T47D (cell line): ENCODE measurements around the gene BBS9.

Experiments
- DNase-seq, 2 experiments: peaks; one replicate each; pipeline versions ENCODE4 v3.0.0 to v3.0.0-alpha.2; 2011 to 2012; ENCODE audit warnings: low read depth in 1 of 2, low spot score in 1 of 2
- JUND ChIP-seq: IDR thresholded peaks from 2 replicates; pipeline ENCODE4 v1.6.1; 2012; ENCODE audit warnings: low read depth
- in situ Hi-C: cut with HindIII; loops from 2 replicates; pipeline ENCODE4 v1.10.0; 2016; ENCODE audit warnings: low sequenced_read_pairs, low pct_unique_long_range_greater_than_20kb

Gene BBS9

GRCh38 chr7:33334349-33334748 is 205.0 kb downstream of the BBS9 start:
- TF ChIP-seq JUND = no peak
- DNase-seq = peak in 1 of 2 experiments; percentile 72
- in situ Hi-C loops = no loop called here

GRCh38 chr7:33336820-33337219 is 207.5 kb downstream of the BBS9 start:
- in situ Hi-C loops = no loop called here
- TF ChIP-seq JUND = no peak
- DNase-seq = no peak

GRCh38 chr7:33339074-33339790 is 209.9 kb downstream of the BBS9 start:
- TF ChIP-seq JUND = no peak
- no peak for DNase-seq
- in situ Hi-C loops = no loop called here

GRCh38 chr7:33346055-33346454 is 216.7 kb downstream of the BBS9 start:
- in situ Hi-C loops = no loop called here
- DNase-seq = no peak
- TF ChIP-seq JUND = no peak

- in situ Hi-C loops = no loop called here
- no peak for TF ChIP-seq JUND
- no peak for DNase-seq
Measured at GRCh38 chr7:33350577-33350976, 221.2 kb downstream of the BBS9 start.

- in situ Hi-C loops = no loop called here
- DNase-seq = no peak
- no peak for TF ChIP-seq JUND
Measured at GRCh38 chr7:33351709-33352108, 222.3 kb downstream of the BBS9 start.

GRCh38 chr7:33354201-33354600 is 224.8 kb downstream of the BBS9 start:
- no peak for DNase-seq
- TF ChIP-seq JUND = no peak
- in situ Hi-C loops = no loop called here

- in situ Hi-C loops = no loop called here
- no peak for DNase-seq
- no peak for TF ChIP-seq JUND
Measured at GRCh38 chr7:33355386-33355785, 226.0 kb downstream of the BBS9 start.

GRCh38 chr7:33356336-33356735 is 227.0 kb downstream of the BBS9 start:
- DNase-seq = no peak
- TF ChIP-seq JUND = no peak
- in situ Hi-C loops = no loop called here

GRCh38 chr7:33357846-33358245 is 228.5 kb downstream of the BBS9 start:
- DNase-seq = peak; percentile 9 to 43
- peak; percentile 32; the same call in 1 of the 2 replicates for TF ChIP-seq JUND
- in situ Hi-C loops = no loop called here

- no peak for DNase-seq
- in situ Hi-C loops = no loop called here
- no peak for TF ChIP-seq JUND
Measured at GRCh38 chr7:33369888-33370287, 240.5 kb downstream of the BBS9 start.

- in situ Hi-C loops = no loop called here
- DNase-seq = no peak
- no peak for TF ChIP-seq JUND
Measured at GRCh38 chr7:33373195-33373594, 243.8 kb downstream of the BBS9 start.

GRCh38 chr7:33379891-33380525 is 250.6 kb downstream of the BBS9 start:
- in situ Hi-C loops = no loop called here
- no peak for TF ChIP-seq JUND
- DNase-seq = no peak
